ENCODE data around the gene EHD3.

DNA sequence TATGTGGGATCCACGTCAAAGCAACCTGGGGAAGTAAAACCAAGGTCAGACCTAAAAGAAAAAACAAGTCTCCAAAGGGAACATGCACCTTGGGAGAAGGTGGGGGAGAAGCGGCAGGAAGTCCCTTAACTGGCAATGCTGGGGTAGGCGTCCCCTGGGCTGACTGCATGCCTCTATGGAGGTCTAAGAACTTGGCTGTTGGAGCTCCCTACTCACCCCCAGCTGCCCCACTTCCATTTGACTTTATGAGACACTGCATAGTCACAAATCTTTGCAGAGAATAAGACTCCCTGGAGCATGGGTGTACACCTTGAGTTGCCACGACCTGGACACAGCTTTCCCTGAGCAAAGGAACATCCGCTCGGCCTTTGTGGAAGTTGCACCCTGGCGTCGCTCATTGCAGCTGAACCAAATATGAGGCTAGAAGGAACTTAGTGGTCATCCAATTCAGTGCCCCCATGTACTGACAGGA, 19.5 kb upstream of the EHD3 start:
- TF ChIP-seq, protein P1, sequence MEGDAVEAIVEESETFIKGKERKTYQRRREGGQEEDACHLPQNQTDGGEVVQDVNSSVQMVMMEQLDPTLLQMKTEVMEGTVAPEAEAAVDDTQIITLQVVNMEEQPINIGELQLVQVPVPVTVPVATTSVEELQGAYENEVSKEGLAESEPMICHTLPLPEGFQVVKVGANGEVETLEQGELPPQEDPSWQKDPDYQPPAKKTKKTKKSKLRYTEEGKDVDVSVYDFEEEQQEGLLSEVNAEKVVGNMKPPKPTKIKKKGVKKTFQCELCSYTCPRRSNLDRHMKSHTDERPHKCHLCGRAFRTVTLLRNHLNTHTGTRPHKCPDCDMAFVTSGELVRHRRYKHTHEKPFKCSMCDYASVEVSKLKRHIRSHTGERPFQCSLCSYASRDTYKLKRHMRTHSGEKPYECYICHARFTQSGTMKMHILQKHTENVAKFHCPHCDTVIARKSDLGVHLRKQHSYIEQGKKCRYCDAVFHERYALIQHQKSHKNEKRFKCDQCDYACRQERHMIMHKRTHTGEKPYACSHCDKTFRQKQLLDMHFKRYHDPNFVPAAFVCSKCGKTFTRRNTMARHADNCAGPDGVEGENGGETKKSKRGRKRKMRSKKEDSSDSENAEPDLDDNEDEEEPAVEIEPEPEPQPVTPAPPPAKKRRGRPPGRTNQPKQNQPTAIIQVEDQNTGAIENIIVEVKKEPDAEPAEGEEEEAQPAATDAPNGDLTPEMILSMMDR (IDR thresholded peaks at IDR 0.05; ENCODE audit: insufficient read depth, low read depth, low read length): no peak
- TF ChIP-seq EZH2 (IDR thresholded peaks at IDR 0.05; ENCODE audit: insufficient read depth, low read length): no peak
